NCI-H82 (cell line): Measurements from ENCODE around the gene MOK.
"Not testable (repeated sequence)": the region's sequence is repeated elsewhere in the genome, so short reads cannot be mapped to it uniquely, and the experiment has no call there.

ENCODE experiments used
- DNase-seq: peaks from one replicate; lab custom pipeline; 2025; lab: John Stamatoyannopoulos, UW

MOK gene

GRCh38 chr14:102246071-102246470 lies 58.9 kb downstream of the MOK start:
- no peak for DNase-seq

GRCh38 chr14:102243795-102244194 lies 61.2 kb downstream of the MOK start:
- not testable (repeated sequence) for DNase-seq

- DNase-seq: peak; percentile 97
Observed at GRCh38 chr14:102241147-102241546, 63.8 kb downstream of the MOK start.

DNA sequence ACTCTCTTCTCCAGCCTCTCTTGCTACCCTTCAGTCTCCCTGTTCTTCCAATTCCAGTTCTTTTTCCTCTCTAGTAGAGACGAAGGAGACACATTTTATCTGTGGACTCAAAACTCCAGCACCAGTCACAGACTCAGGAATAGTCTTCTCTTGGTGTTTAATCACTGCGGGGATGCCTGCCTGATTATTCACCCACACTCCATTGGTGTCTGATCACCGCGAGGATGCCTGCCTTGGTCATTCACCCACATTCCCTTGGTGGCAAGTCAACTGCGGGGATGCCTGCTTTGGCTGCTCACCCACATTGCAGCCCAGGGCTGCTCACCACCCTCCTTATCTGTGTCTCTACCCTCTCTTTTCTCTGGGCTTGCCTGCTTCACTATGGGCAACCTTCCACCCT lies 64.5 kb downstream of the MOK start:
- DNase-seq: not testable (repeated sequence)

DNA sequence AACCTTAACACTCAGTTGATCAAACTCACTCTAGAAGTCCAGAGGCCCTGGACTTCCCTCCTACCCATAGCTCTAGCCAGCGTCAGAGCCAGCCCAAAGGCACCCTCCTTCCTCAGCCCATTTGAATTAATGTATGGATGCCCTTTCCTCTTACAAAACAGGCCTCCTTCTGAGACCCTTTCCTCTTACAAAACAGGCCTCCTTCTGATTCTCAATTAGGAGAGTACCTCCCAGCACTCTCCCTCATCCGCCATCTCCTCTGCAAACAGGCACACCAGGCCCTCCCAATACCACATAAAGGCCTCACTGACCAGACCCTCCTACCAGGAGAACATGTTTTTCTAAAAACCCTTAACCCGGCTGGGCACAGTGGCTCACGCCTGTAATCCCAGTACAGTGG lies 65.7 kb downstream of the MOK start:
- no peak for DNase-seq

GRCh38 chr14:102238766-102239165 lies 66.2 kb downstream of the MOK start:
- no peak for DNase-seq

DNA sequence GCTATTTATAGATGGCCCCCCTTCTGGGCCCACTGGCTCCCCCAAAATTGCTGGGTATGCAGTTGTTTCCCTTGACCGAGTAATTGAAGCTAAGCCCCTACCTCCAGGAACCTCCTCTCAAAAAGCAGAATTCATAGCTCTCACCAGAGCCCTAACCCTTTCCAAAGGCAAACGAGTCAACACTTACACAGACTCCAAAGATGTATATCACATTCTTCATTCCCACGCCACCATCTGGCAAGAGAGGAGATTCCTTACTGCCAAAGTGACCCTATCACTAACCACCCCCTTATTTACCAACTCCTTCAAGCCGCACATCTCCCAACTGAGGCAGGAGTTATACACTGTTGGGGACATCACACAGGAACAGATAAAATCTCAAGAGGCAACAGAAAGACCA lies 66.8 kb downstream of the MOK start:
- no peak for DNase-seq

GRCh38 chr14:102236026-102236425 lies 68.9 kb downstream of the MOK start:
- peak; percentile 30 for DNase-seq

DNA sequence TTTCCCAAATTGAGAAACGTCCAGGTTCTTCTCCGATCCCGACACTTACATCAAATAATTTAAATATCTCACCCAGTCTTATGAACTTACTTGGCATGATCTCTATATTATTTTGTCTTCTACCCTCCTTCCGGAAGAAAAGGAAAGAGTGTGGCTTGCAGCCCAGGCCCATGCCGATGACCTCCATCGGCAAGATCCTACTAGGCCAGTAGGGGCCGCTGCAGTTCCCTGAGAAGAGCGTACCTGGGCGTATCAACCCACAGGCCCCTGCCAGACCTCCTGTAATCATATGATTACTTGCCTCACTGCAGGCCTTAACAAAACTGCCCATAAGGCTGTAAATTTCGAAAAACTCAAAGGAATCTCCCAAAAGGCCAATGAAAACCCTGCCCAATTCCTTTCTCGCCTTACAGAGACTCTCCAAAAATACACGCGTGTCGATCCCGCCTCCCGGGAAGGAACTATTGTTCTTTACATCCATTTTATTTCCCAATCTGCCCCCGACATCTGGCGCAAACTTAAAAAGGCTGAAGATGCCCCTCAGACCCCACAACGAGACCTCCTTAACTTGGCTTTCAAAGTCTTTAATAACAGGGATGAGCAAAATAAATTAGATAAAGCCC lies 69.6 kb downstream of the MOK start:
- DNase-seq: peak; percentile 95

DNA sequence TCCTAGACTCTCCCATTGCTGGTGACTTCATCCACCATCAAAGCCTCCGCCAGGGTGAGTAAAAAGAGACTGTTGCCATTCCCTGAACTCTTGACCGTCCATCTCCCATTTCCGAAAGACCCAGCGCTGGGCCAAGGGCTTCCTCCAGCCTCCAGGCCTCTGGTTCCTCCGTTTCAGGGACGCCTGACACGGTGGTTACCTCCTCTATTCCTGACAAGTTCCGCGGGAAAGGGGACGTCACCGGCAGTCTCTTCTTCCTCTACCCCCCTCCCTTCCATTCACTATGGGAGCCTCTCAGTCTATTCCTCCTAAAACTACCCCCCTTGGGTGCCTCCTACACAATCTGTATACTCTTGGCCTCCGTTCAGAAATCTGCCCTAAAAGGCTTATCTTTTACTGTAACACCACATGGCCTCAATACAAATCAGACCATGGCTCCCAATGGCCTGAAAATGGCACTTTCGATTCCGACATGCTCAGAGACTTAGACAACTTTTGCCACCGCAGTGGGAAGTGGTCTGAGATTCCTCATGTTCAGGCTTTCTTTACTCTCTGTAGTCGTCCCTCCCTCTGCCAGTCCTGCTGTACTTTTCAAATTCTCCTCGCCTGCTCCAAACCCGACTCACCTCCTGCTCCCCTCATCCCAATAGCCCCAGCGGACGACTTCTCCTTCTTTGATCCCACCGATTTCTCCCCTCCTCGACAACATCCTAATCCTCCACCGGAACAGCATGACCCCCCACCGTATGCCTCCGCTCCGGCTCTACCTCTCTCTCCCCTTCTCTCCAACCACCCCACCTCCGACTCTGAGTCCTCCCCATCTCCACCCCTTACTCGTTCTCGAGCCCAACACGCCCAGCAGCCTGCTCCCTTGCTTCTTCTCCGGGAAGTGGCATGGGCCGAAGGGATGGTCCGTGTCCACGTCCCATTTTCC lies 70.4 kb downstream of the MOK start:
- peak; percentile 86 for DNase-seq

GRCh38 chr14:102233081-102233480 lies 71.9 kb downstream of the MOK start:
- DNase-seq: no peak

GRCh38 chr14:102232348-102232625 lies 72.7 kb downstream of the MOK start:
- DNase-seq: no peak

DNA sequence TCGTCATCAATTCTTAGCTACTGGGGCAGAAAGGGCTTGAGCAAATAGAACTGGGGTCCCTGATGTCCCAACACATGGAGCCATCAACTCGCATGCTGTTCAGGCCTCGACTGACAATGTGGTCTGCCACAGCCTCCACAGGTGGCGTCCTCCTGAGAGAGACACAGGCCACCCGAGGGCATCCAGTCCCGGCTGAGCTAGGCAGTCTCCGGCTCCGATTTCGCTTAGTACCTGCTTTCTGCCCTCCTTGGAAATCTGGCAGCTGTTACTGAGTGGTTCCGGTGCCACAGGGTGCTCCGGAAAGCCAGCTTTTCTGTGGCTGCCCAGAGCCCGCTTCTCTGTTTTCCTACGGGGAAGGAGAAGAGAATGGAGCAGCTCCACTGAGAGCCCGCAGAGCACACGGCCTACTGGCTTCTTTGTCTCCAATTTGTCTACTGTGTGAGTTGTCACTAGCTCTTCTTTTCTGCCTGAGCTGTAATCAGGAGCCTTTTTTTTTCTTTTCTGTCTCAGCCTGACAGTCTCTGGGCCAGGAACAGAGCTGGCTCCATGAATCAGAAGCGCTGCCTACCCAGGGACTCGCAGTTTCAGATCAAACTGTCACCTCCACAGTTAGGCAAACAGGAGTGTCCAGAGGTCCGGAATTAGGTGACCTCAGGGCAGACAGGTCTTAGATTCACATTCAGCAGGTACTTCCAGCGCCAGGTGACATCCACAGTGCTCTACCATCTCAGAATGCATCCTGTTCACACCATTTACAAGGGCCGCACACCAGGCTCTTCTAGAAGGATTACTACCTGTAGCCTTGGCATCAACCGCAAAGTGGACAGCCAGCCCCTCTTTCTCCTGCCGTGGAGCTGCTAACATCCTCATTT lies 73.3 kb downstream of the MOK start:
- DNase-seq: no peak

GRCh38 chr14:102230481-102231210 lies 74.3 kb downstream of the MOK start:
- DNase-seq: no peak

DNA sequence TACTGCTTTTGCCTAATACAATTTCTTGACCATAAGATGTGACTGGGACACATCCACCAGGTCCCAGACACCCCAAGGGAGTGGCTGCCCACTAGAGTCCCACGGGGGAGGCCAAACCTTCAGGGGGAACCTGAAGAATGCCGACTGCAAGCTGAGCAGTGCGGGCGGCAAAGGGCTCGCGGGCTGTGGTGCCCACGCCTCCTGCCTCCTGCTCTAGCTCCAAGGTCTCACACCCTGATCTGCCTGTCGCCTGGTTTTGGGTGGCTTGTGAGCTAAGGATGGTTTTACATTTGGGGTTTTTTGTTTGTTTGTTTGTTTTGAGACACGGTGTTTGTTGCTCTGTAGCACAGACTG lies 75.2 kb downstream of the MOK start:
- DNase-seq: no peak

GRCh38 chr14:102229071-102229738 lies 75.8 kb downstream of the MOK start:
- DNase-seq: no peak

DNA sequence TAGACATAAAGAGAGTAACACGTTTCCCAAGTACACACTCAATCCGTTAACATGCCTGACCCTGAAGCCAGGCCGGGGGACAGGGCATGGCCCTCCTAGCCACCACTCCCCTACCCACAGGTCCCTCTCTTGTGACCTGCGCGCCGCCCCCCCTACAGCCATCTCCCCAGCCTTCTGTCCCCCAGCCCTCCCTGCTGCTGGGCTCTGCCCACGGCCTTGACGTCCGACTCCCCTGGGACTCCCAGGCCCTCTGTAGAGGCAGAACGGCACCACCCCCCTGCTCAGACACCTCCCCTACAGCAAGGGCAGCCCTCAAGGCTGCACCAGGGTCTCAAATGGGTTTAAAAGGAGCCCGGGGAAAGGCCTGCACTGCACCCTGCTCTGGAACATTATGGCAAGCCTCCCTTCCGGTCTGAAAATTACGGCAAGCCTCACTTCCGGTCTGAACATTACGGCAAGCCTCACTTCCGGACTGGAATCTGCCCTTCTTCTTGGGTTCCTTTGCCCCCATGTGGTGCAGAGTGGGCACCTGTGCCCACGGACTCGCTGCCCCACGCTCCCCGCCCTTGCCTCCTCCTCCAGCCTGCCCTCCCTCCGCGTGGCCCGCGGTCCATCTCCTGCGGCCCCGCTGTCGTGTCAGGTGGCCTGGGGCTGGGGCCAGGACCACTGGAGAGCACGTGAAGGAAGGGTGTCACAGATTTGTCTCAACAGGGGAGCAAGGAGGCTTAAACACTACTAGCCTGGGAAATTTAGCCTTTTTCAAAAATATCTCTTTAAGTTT lies 77.6 kb downstream of the MOK start:
- DNase-seq: peak; percentile 18

DNA sequence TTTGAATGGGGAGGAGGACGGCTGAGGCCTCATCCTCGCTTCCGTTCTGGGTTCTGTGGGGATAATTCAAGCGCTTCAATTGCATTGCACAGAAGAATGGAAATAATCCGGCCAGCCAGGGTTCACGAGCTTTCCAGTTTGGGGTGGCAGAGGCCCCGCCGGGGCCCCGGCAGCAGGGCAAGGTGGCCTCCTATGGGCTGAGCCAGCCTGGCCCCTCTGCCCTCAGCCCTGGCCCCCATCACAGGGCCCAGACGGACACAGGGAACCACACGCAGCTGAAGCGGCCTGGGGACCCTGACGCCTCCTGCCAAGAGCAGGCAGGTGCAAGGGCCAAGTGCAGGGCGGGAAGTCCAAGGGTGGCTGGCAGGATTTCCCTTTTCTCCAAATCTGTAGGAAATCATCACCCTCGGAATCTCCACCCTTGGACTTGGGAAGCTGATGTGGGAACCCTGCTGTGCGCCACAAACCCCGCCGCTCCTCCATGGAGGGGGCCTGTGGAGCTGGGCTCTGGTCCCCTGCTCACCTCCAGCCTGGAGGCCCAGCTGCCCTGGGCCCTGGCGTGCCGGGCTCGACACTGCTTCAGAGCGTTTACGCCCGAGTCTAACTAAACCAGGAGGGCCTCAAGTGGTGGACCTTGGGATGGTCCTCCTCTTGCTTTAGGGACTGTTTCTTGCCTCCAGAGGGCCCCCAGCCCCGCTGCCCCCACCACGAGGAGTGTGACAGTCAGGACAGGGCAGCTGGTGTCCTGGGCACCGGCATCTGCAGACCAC lies 78.4 kb downstream of the MOK start:
- peak; percentile 11 for DNase-seq

GRCh38 chr14:102225936-102226335 lies 79.0 kb downstream of the MOK start:
- peak; percentile 72 for DNase-seq

- no peak for DNase-seq
Observed at GRCh38 chr14:102225386-102225785, 79.6 kb downstream of the MOK start.
